Stimulated activated CD8-positive, alpha-beta memory T cell treated with anti-CD3 and anti-CD28 coated beads, Interleukin-7, amount 100 ng/mL, for 24 hours (primary cell): ENCODE results near the gene PDE5A.
"Not testable (repeated sequence)": the region's sequence is repeated elsewhere in the genome, so short reads cannot be mapped to it uniquely, and the experiment has no call there.

Source experiments
- DNase-seq: peaks from one replicate; pipeline ENCODE4 v3.0.0-alpha.2; 2020; ENCODE audit warnings: low read depth

PDE5A gene

GRCh38 chr4:119470737-119471063 lies 157.9 kb downstream of the PDE5A start:
- DNase-seq = not testable (repeated sequence)

GRCh38 chr4:119470021-119470736 lies 158.4 kb downstream of the PDE5A start:
- DNase-seq = not testable (repeated sequence)

GRCh38 chr4:119469039-119469438 lies 159.6 kb downstream of the PDE5A start:
- not testable (repeated sequence) for DNase-seq

GRCh38 chr4:119462733-119463132 lies 165.9 kb downstream of the PDE5A start:
- not testable (repeated sequence) for DNase-seq

- DNase-seq = not testable (repeated sequence)
Observed at GRCh38 chr4:119455734-119456133, 172.9 kb downstream of the PDE5A start.

- peak; percentile 93 for DNase-seq
Observed at GRCh38 chr4:119454491-119455270, 173.9 kb downstream of the PDE5A start.

GRCh38 chr4:119454151-119454490 lies 174.5 kb downstream of the PDE5A start:
- not testable (repeated sequence) for DNase-seq

GRCh38 chr4:119453286-119453685 lies 175.3 kb downstream of the PDE5A start:
- not testable (repeated sequence) for DNase-seq

GRCh38 chr4:119449851-119450250 lies 178.8 kb downstream of the PDE5A start:
- not testable (repeated sequence) for DNase-seq
